ENCODE results near the gene DEFB124.
"Not testable (repeated sequence)": the region's sequence is repeated elsewhere in the genome, so short reads cannot be mapped to it uniquely, and the experiment has no call there.

Gene DEFB124

GRCh38 chr20:31474758-31475427 lies at the start of gene DEFB124, which contains the start of gene REM1:
Gene DEFB124 (minus strand): TSS chr20:31475127. CDS start chr20:31473013, 2,114 bp downstream.
Gene REM1 (plus strand): TSS chr20:31475288. CDS start chr20:31476446, 1,158 bp downstream.
- no peak for DNase-seq

- no peak for DNase-seq
Observed at GRCh38 chr20:31523361-31524283, 48.7 kb upstream of the DEFB124 start.

GRCh38 chr20:31522731-31523130 lies 47.8 kb upstream of the DEFB124 start:
- DNase-seq, result no peak

- not testable (repeated sequence) for DNase-seq
Observed at GRCh38 chr20:31521267-31521666, 46.3 kb upstream of the DEFB124 start.

- DNase-seq, result peak; percentile 24 to 68
Observed at GRCh38 chr20:31517373-31517772, 42.4 kb upstream of the DEFB124 start.

GRCh38 chr20:31516651-31517050 lies 41.7 kb upstream of the DEFB124 start:
- no peak for DNase-seq

- no peak for DNase-seq
Observed at GRCh38 chr20:31516166-31516565, 41.2 kb upstream of the DEFB124 start.

GRCh38 chr20:31515775-31516107 lies 40.8 kb upstream of the DEFB124 start:
- no peak for DNase-seq

GRCh38 chr20:31515072-31515774 lies 40.3 kb upstream of the DEFB124 start:
- no peak for DNase-seq

- peak; percentile 93 to 94 for DNase-seq
Observed at GRCh38 chr20:31514154-31515071, 39.5 kb upstream of the DEFB124 start, which contains the start of gene HM13. Gene HM13 (plus strand): TSS chr20:31514442. CDS start chr20:31514552, 110 bp downstream.

- no peak for DNase-seq
Observed at GRCh38 chr20:31508517-31509244, 33.8 kb upstream of the DEFB124 start.

- no peak for DNase-seq
Observed at GRCh38 chr20:31505903-31506302, 31.0 kb upstream of the DEFB124 start.

GRCh38 chr20:31502884-31503673 lies 28.2 kb upstream of the DEFB124 start:
- peak; percentile 69 to 76 for DNase-seq

- no peak for DNase-seq
Observed at GRCh38 chr20:31500527-31500926, 25.6 kb upstream of the DEFB124 start.

- no peak for DNase-seq
Observed at GRCh38 chr20:31497838-31498540, 23.1 kb upstream of the DEFB124 start.

GRCh38 chr20:31496761-31497295 lies 21.9 kb upstream of the DEFB124 start:
- DNase-seq, result no peak

GRCh38 chr20:31494131-31494530 lies 19.2 kb upstream of the DEFB124 start:
- peak; percentile 22 to 31 for DNase-seq

GRCh38 chr20:31490752-31491151 lies 15.8 kb upstream of the DEFB124 start:
- no peak for DNase-seq

GRCh38 chr20:31489152-31489551 lies 14.2 kb upstream of the DEFB124 start:
- DNase-seq, result no peak

GRCh38 chr20:31488115-31488514 lies 13.2 kb upstream of the DEFB124 start:
- no peak for DNase-seq

All from NCI-H2081 (cell line).